ENCODE measurements around the gene SLCO2B1.

- TF ChIP-seq CTCF (conservative IDR thresholded peaks at IDR 0.05 in 1 of 2, IDR thresholded peaks at IDR 0.05 in 1 of 2; ENCODE audit: extremely low read depth in 1 of 2, insufficient read depth in 1 of 2, low read depth in 1 of 2, low read length in 2 of 2) (no peak), EZH2 (IDR thresholded peaks at IDR 0.05; ENCODE audit: borderline replicate concordance, low read length) (no peak)
Measured at GRCh38 chr11:75165721-75166120, 14.8 kb downstream of the SLCO2B1 start.
